Measurements from ENCODE around the gene TNFRSF13B.
"Not testable (repeated sequence)": the region's sequence is repeated elsewhere in the genome, so short reads cannot be mapped to it uniquely, and the experiment has no call there.

The TNFRSF13B gene

DNA sequence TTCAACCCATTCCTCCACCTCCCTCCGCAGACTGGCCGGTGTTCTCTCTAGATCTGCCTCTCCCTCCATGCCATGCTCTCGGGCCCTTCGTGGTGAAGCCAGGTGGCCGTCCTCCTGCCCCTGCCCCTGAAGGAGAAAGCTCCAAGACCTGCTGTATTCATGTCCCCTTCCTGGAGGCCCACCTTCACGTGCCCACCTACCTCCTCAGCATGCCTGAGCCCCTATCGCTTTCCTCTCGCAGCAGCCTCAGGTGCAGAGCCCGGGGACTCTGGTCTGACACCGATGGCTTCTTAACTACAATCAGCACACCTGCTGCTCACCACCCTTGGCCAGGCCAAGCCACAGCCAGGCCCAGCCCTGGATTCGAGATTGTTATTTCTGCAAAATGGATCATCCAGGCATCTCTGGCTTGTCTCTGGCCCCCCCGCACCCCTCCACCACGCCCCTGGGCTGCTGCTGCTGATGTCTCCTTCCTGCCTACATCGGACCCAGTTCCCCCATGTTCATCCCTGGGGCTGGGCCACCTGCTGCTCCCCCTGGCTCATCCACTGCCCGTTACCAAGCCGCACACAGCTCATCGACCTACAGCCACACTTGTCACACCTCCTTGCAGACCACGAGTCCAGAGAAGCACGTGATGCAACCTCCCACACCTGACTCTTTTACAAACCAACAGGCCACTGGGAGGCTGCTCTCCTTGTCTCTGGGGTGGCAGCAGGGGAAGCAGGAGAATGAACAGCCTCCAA is 32.5 kb upstream of the TNFRSF13B start:
- DNase-seq (ENCODE audit: low read depth, low spot score): no peak
- Histone ChIP-seq H3K27ac (no peak overlapping the region), H3K4me3 (no peak overlapping the region), H3K9ac (ENCODE audit: insufficient read length) (no peak overlapping the region), H3K9me3 (ENCODE audit: low read depth, low read length) (no peaks in the 10 kb centered on the region), H3K36me3 (ENCODE audit: insufficient read depth, low read length) (no peaks in the 10 kb centered on the region)
- no peak for TF ChIP-seq FOXP2 (optimal IDR thresholded peaks at IDR 0.05; ENCODE audit: control extremely low read depth, extremely low read length, insufficient read depth)
- TF ChIP-seq POLR2AphosphoS5 (IDR thresholded peaks at IDR 0.05; ENCODE audit: borderline replicate concordance, low read depth, low read length): no peak
- no peak for TF ChIP-seq EZH2 (IDR thresholded peaks at IDR 0.05)

DNA sequence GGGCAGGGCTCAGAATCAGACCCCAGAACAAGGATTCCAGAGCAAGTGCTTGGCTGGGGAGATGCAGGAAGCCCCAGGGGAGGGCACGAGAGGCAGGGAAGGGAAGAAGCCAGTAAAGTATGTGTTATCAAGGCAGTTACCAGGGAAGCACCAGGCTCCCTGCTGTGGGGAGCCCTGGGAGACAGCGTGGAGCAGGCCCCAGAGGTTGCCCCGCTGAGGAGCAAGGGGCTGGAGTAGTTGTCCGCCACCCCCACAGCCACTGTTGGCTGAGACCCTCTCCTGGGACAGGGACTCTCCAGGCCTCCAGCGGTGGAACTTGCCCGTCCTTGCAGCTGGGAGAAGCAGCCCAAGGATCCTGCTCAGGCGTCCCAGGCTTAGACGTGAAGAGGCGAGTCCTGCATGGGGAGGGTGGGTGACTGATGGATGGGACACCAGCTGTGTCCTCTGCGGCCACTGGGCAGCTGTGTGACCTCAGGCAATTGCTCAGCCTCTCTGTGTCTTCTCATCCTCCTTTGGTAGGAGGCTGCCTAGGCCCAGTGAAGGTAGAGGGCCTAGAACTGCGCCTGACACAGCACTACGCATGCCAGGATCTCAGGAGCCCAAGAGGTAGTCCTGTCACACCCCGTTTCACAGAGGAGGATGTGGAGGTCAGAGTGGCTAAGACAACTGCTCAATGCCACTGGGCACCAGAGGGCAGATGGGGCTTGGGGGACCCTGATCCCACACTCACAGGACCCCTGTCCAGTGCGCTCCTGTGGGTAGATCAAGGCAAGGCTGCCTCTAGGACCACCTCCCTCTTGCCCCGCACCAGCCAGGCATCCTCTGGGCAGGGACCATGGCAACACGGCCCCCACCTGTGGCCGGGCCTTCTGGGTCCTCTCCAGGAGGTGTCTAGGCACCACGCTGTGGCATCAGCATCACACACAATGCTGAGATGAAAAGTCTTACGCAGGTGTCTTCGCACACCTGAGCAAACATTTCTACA is 31.1 kb upstream of the TNFRSF13B start:
- not testable (repeated sequence) for H3K36me3 ChIP-seq (ENCODE audit: insufficient read depth, low read length); H3K27ac ChIP-seq; H3K9me3 ChIP-seq (ENCODE audit: low read depth, low read length); H3K9ac ChIP-seq (ENCODE audit: insufficient read length); DNase-seq (ENCODE audit: low read depth, low spot score); H3K4me3 ChIP-seq

DNA sequence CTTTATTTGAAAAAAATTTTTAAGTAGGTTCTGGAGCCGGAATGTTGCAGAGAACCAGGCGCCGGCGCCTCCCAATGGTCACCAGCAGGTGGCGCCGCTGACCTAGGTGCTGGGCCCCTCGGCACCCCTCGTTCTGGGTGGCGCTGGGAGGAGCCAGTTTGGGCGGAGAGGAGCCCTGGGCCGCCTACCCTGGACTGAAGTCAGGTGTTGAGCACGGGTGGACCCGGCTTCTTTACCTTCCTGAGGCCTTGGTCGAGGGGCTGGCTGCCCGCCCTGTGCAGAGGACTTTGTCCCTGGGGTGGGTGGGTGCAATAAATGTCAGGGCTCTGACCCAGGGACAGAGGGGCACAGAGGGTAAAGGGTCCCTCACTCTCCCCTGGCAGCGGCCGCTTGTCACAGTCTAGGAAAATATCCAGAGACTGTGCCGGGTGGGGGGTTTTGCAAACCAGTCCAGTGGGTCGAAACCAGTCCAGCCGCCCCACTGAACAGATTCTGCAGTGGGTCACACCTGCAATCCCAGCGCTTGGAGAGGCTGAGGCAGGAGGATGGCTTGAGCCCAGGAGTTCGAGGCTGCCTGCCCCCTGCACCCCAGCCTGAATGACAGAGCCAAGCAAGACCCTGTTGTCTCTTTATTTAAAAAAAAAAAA is 30.1 kb upstream of the TNFRSF13B start:
- no peak for DNase-seq (ENCODE audit: low read depth, low spot score)
- H3K36me3 ChIP-seq (ENCODE audit: insufficient read depth, low read length): no peaks in the 10 kb centered on the region
- TF ChIP-seq EZH2 (IDR thresholded peaks at IDR 0.05) (no peak), POLR2AphosphoS5 (IDR thresholded peaks at IDR 0.05; ENCODE audit: borderline replicate concordance, low read depth, low read length) (no peak), FOXP2 (optimal IDR thresholded peaks at IDR 0.05; ENCODE audit: control extremely low read depth, extremely low read length, insufficient read depth) (no peak)
- H3K4me3 ChIP-seq: no peak overlapping the region
- no peaks in the 10 kb centered on the region for H3K9me3 ChIP-seq (ENCODE audit: low read depth, low read length)
- H3K27ac ChIP-seq: no peak overlapping the region
- no peak overlapping the region for H3K9ac ChIP-seq (ENCODE audit: insufficient read length)

DNA sequence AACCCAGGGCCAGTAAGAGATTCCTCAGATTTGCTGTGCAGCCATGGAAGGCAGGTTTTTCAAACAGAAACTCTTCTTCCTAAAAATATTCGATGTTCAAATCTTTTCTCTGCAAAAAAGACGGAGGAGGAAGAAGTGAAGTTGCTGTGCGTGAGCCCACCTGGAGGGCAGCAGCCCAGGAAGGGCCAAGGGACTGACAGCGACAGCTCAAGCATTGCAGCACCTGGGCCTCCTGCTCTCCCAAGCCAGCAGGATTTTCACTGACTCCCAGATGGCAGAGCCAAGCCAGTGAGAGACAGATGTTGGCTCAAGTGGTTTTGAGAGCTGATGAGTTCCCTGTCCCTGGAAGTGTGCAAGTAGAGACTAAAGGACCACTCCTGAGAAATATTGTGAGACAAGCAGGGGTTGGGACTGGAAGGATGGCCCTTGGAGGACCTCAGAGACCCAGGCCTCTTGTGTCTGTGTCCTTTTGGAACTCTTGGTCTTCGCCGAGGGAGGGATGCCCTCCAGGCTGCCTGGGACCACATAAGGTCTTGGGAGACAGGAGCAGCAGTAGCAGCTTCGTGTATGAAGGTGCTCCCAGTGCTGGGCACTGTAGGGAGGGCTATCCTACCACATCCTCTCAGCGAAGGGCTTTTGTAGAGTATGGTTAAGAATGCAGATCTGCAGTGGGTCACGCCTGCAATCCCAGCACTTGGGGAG is 29.3 kb upstream of the TNFRSF13B start:
- TF ChIP-seq EZH2 (IDR thresholded peaks at IDR 0.05): no peak
- no peak for TF ChIP-seq POLR2AphosphoS5 (IDR thresholded peaks at IDR 0.05; ENCODE audit: borderline replicate concordance, low read depth, low read length)
- TF ChIP-seq FOXP2 (optimal IDR thresholded peaks at IDR 0.05; ENCODE audit: control extremely low read depth, extremely low read length, insufficient read depth): no peak
- no peak for DNase-seq (ENCODE audit: low read depth, low spot score)
- Histone ChIP-seq H3K9ac (ENCODE audit: insufficient read length) (no peak overlapping the region), H3K27ac (no peak overlapping the region), H3K9me3 (ENCODE audit: low read depth, low read length) (no peaks in the 10 kb centered on the region), H3K4me3 (no peak overlapping the region), H3K36me3 (ENCODE audit: insufficient read depth, low read length) (no peaks in the 10 kb centered on the region)

DNA sequence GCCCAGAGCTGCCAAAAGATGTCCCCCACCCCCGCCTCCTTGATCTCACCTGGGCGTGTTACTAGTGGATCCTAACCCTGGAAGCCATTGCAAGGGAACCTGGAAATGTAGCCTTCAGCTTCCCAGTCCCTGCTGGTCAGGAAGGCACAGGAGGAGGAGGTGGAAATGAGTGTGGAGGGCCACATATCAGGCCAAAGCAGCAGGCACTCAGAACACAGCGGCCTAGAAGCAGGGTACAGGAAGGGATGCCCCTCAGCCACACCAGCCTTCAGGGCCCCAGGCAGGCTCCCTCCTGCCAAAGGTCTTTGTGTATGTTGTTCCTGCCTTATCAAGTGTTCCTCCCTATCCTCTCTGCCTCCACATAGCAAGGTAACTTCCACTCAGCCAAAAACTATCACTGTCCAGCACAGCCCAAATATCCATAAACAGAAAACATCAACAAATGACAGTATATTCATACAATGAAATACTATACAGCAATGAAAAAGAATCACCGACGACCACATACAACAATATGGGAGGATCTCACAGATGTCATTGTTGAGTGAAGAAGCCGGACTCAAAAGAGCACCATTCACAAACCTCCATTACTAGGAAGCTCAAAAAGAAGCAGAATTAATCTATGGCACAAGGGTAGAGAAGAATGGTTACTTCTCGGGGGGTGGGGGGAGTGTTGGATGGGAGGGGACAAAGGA is 28.2 kb upstream of the TNFRSF13B start:
- no peaks in the 10 kb centered on the region for H3K9me3 ChIP-seq (ENCODE audit: low read depth, low read length)
- H3K27ac ChIP-seq: no peak overlapping the region
- TF ChIP-seq FOXP2 (optimal IDR thresholded peaks at IDR 0.05; ENCODE audit: control extremely low read depth, extremely low read length, insufficient read depth): no peak
- no peak for TF ChIP-seq POLR2AphosphoS5 (IDR thresholded peaks at IDR 0.05; ENCODE audit: borderline replicate concordance, low read depth, low read length)
- TF ChIP-seq EZH2 (IDR thresholded peaks at IDR 0.05): no peak
- DNase-seq (ENCODE audit: low read depth, low spot score): no peak
- H3K9ac ChIP-seq (ENCODE audit: insufficient read length): no peak overlapping the region
- no peaks in the 10 kb centered on the region for H3K36me3 ChIP-seq (ENCODE audit: insufficient read depth, low read length)
- H3K4me3 ChIP-seq: no peak overlapping the region

DNA sequence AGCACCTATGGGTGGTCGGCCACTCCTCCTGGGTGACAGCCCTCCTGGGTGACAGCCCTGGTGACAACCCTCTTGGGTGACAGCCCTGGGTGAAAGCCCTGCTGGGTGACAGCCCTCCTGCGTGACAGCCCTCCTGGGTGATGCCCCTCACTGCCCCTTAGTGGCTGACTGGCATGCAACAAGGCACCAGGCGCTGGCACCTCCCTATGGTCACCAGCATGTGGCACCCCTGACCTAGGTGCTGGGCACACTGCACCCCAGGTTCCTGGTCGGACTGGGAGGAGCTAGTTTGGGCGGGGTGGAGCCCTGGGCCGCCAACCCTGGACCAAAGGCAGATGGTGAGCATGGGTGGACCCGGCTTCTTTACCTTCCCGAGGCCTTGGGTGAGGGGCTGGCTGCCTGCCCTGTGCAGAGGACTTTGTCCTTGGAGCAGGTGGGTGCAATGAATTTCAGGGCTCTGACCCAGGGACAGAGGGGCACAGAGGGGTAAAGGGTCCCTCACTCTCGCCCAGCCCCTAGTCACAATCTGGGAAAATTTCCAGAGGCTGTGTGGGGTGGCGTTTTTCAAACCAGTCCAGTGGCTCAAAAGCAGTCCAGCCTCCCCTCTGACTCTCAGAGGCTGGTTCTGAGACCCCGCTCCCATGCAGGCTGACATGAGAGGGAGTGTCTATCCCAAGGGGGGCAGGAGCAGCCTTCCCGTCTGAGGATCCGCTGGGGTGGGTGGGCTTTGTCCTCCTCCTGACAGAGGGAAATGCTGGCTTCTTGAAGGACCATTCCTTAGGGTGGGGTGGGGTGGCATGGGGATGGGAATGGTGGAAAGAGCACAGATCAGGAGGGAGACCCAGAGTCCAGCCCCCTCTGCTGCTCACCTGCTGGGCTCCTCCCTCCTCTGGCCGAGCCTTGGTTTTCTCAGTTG is 25.9 kb upstream of the TNFRSF13B start:
- no peaks in the 10 kb centered on the region for H3K9me3 ChIP-seq (ENCODE audit: low read depth, low read length)
- DNase-seq (ENCODE audit: low read depth, low spot score): no peak
- H3K9ac ChIP-seq (ENCODE audit: insufficient read length): no peak overlapping the region
- no peak for TF ChIP-seq FOXP2 (optimal IDR thresholded peaks at IDR 0.05; ENCODE audit: control extremely low read depth, extremely low read length, insufficient read depth)
- TF ChIP-seq EZH2 (IDR thresholded peaks at IDR 0.05): no peak
- no peak for TF ChIP-seq POLR2AphosphoS5 (IDR thresholded peaks at IDR 0.05; ENCODE audit: borderline replicate concordance, low read depth, low read length)
- no peak overlapping the region for H3K4me3 ChIP-seq
- H3K36me3 ChIP-seq (ENCODE audit: insufficient read depth, low read length): no peaks in the 10 kb centered on the region
- no peak overlapping the region for H3K27ac ChIP-seq

DNA sequence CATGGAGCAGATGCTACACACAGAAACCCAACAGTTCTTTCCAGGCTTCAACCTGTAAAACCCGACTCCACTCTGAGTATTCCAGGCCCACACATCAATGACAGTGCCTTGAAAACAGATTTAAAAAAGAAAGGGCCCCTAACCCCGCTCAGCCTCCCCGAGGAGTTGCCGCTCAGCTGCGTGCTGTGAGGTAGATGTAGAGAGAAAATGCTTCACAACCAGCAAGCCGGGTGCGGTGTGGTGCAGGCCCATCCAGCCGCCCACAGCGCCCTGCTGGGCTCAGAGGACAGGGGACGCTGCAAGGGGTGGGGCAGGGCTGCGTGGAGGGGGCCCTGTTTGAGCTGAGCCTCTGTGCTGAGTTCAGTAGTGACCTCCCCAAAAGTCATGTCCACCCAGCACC is 24.8 kb upstream of the TNFRSF13B start:
- not testable (repeated sequence) for H3K9me3 ChIP-seq (ENCODE audit: low read depth, low read length); H3K27ac ChIP-seq; DNase-seq (ENCODE audit: low read depth, low spot score); H3K9ac ChIP-seq (ENCODE audit: insufficient read length); H3K36me3 ChIP-seq (ENCODE audit: insufficient read depth, low read length); H3K4me3 ChIP-seq
